KMS-11 (cell line): ENCODE data around the gene ZC3H7B.

Experiments used
- H2AFZ ChIP-seq: fragments of 200-600 bp; sonication (generic); 2 replicates; pipeline ENCODE4 v1.6.1; 2016; ENCODE audit warnings: antibody characterized with exemption, mixed run types, low read depth
- H3K27ac ChIP-seq: fragments of 200-600 bp; sonication (generic); 2 replicates; pipeline ENCODE4 v1.6.1; 2016; ENCODE audit warnings: mild to moderate bottlenecking, mixed run types
- H3K27me3 ChIP-seq: fragments of 200-600 bp; sonication (generic); 2 replicates; pipeline ENCODE4 v1.6.1; 2017; ENCODE audit warnings: mild to moderate bottlenecking, low read depth, mixed run types, moderate library complexity; ENCODE audit not compliant: insufficient read depth
- H3K36me3 ChIP-seq: fragments of 200-600 bp; sonication (generic); 2 replicates; pipeline ENCODE4 v1.6.1; 2017; ENCODE audit warnings: mild to moderate bottlenecking, mixed run types; ENCODE audit not compliant: insufficient read depth
- H3K4me1 ChIP-seq: fragments of 200-600 bp; sonication (generic); 2 replicates; pipeline ENCODE4 v1.6.1; 2016; ENCODE audit warnings: mild to moderate bottlenecking, low read depth, mixed run types; ENCODE audit not compliant: poor library complexity, severe bottlenecking
- H3K4me2 ChIP-seq: fragments of 200-600 bp; sonication (generic); 2 replicates; pipeline ENCODE4 v1.7.0; 2016; ENCODE audit warnings: mild to moderate bottlenecking, mixed run types
- H3K4me3 ChIP-seq: fragments of 200-600 bp; sonication (generic); IDR thresholded peaks from 2 replicates; pipeline ENCODE4 v1.6.1; 2017; ENCODE audit warnings: low read depth, low read length, mixed read lengths; ENCODE audit not compliant: insufficient read depth
- H3K79me2 ChIP-seq: fragments of 200-600 bp; sonication (generic); 2 replicates; pipeline ENCODE4 v1.6.1; 2016; ENCODE audit warnings: low read depth, mixed run types; ENCODE audit not compliant: insufficient read depth
- H3K9ac ChIP-seq: fragments of 200-600 bp; sonication (generic); 2 replicates; pipeline ENCODE4 v1.6.1; 2016; ENCODE audit warnings: mild to moderate bottlenecking, mixed run types
- H4K20me1 ChIP-seq: fragments of 200-600 bp; sonication (generic); 2 replicates; pipeline ENCODE4 v1.6.1; 2016; ENCODE audit warnings: mild to moderate bottlenecking, mixed run types; ENCODE audit not compliant: insufficient read depth
- CTCF ChIP-seq: fragments of 200-600 bp; sonication (generic); conservative IDR thresholded peaks from 2 replicates; pipeline ENCODE4 v1.6.1; 2017; ENCODE audit warnings: low read depth, mild to moderate bottlenecking, antibody characterized with exemption, low read length, moderate library complexity, mixed read lengths

Gene ZC3H7B

GRCh38 chr22:41327124-41327523 is 25.8 kb downstream of the ZC3H7B start:
- Histone ChIP-seq H3K36me3 (no peaks in the 10 kb centered on the region; the same call in 1 of the 2 replicates), H3K27me3 (no peaks in the 10 kb centered on the region), H3K9ac (no peak overlapping the region), H3K4me1 (no peaks in the 10 kb centered on the region), H2AFZ (no peak overlapping the region), H3K79me2 (no peaks in the 10 kb centered on the region), H3K4me3 (no peak overlapping the region), H4K20me1 (no peaks in the 10 kb centered on the region), H3K27ac (no peak overlapping the region), H3K4me2 (no peak overlapping the region)
- TF ChIP-seq CTCF: no peak

- Histone ChIP-seq H3K27ac (no peak overlapping the region), H3K27me3 (no peaks in the 10 kb centered on the region), H3K4me1 (no peaks in the 10 kb centered on the region), H3K9ac (no peak overlapping the region), H3K79me2 (no peaks in the 10 kb centered on the region), H3K4me2 (no peak overlapping the region), H3K36me3 (no peaks in the 10 kb centered on the region; the same call in 1 of the 2 replicates), H4K20me1 (no peaks in the 10 kb centered on the region), H2AFZ (no peak overlapping the region), H3K4me3 (no peak overlapping the region)
- no peak for TF ChIP-seq CTCF
Measured at GRCh38 chr22:41330169-41330568, 28.8 kb downstream of the ZC3H7B start.

- Histone ChIP-seq H3K36me3 (no peaks in the 10 kb centered on the region; the same call in 1 of the 2 replicates), H3K4me2 (no peak overlapping the region), H2AFZ (no peak overlapping the region), H3K27me3 (no peaks in the 10 kb centered on the region), H3K4me1 (no peaks in the 10 kb centered on the region), H3K27ac (no peak overlapping the region), H3K4me3 (no peak overlapping the region), H4K20me1 (no peaks in the 10 kb centered on the region), H3K9ac (no peak overlapping the region), H3K79me2 (no peaks in the 10 kb centered on the region)
- no peak for TF ChIP-seq CTCF
Measured at GRCh38 chr22:41332217-41332939, 31.1 kb downstream of the ZC3H7B start.

GRCh38 chr22:41333806-41334205 is 32.5 kb downstream of the ZC3H7B start:
- H3K9ac ChIP-seq: no peak overlapping the region
- H2AFZ ChIP-seq: no peak overlapping the region
- H3K4me2 ChIP-seq: no peak overlapping the region
- H4K20me1 ChIP-seq: no peaks in the 10 kb centered on the region
- no peaks in the 10 kb centered on the region for H3K79me2 ChIP-seq
- no peaks in the 10 kb centered on the region for H3K27me3 ChIP-seq
- no peaks in the 10 kb centered on the region for H3K4me1 ChIP-seq
- no peak for TF ChIP-seq CTCF
- H3K36me3 ChIP-seq: no peaks in the 10 kb centered on the region
- no peak overlapping the region for H3K27ac ChIP-seq
- no peak overlapping the region for H3K4me3 ChIP-seq
